Measurements from ENCODE around the gene DOK5. TPM values are rescaled to one million over a fixed set of nuclear protein-coding genes. Genes with fewer than 3 reads are reported as not detected.
"Not testable (repeated sequence)": the region's sequence is repeated elsewhere in the genome, so short reads cannot be mapped to it uniquely, and the experiment has no call there.

DOK5 gene
- total and polyA plus RNA-seq, 4 donors, result 0.37 to 3.1 (median 0.46) TPM

DNA sequence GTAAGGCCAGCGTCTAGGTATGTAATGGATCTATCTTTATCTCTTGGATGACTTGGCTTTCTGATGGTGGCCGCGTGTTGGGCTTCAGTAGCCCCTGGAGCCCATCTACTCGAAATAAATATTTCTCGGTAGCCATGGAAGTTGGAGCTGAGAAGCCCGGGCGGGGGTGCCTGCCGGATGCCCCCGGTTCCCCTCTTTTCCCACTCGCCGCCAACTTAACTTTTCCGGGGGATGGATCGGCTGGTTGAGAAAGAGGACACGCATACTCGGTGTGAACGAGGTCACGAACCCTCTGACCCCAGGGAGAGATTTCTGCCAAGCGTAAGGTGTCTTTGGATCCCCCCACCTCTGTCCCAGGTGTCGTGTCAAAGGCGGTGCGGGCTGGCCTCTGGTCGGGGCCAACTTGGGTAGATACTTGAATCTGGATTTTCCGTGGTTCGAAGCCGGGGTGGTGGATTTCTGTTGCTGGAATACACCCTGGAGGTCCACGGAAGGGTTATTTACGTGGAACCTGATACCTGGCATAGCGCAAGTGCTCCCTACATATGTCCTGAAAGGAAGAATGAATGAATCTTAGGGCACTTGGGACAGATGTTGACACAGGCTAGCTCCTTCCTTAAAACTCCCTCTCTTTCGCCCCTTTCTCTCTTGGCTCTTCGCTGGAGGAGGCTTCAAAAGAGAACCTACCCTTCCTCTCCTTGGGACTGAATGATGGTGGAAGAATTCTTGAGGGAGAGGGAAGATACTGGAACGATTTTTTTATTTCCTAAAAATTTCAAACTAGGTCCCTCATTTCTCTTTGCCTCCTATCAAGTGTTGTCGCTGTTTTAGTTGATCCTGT is 996 bp downstream of the DOK5 start:
- Histone ChIP-seq H3K9ac (ENCODE audit: insufficient read depth in 1 of 2, low read length in 2 of 2) (peak overlapping the region in 1 of 2 donors; percentile 49), H3K27ac (ENCODE audit: low read depth in 1 of 2, low read length in 1 of 2) (no peak overlapping the region), H3K9me3 (ENCODE audit: control insufficient read depth in 4 of 4, insufficient read depth in 3 of 4, low read length in 3 of 4) (peaks cover 0 to 2% (median 0%) of the 10 kb centered on the region in 4 donors), H3K4me3 (no peak overlapping the region), H3K27me3 (ENCODE audit: control insufficient read depth in 3 of 3, insufficient read depth in 3 of 3, low read length in 2 of 3) (peaks cover 8 to 27% (median 23%) of the 10 kb centered on the region in 3 donors), H3K4me1 (ENCODE audit: control insufficient read depth in 5 of 5, insufficient read depth in 5 of 5, low read length in 5 of 5) (peaks cover 0 to 11% (median 3%) of the 10 kb centered on the region in 5 donors), H3K36me3 (ENCODE audit: control insufficient read depth in 4 of 4, insufficient read depth in 4 of 4, low read length in 4 of 4) (no peaks in the 10 kb centered on the region)
- ATAC-seq (ENCODE audit: insufficient read depth, low FRiP score), result no peak
- 3 to 5% methylated on average over 31 to 32 of the region's 32 CpGs for WGBS, 2 donors
- TF ChIP-seq CTCF (IDR thresholded peaks at IDR 0.05; ENCODE audit: control extremely low read depth, extremely low read depth), result no peak
- peak; percentile 47 to 59 (median 56) for DNase-seq

- TF ChIP-seq CTCF (IDR thresholded peaks at IDR 0.05; ENCODE audit: control extremely low read depth, extremely low read depth), result no peak
- H3K9ac ChIP-seq (ENCODE audit: insufficient read depth in 1 of 2, low read length in 2 of 2), result no peak overlapping the region
- H3K4me1 ChIP-seq (ENCODE audit: control insufficient read depth in 5 of 5, insufficient read depth in 5 of 5, low read length in 5 of 5), result peaks cover 0 to 11% (median 3%) of the 10 kb centered on the region in 5 donors
- H3K27me3 ChIP-seq (ENCODE audit: control insufficient read depth in 3 of 3, insufficient read depth in 3 of 3, low read length in 2 of 3), result peaks cover 8 to 27% (median 23%) of the 10 kb centered on the region in 3 donors
- H3K36me3 ChIP-seq (ENCODE audit: control insufficient read depth in 4 of 4, insufficient read depth in 4 of 4, low read length in 4 of 4), result no peaks in the 10 kb centered on the region
- no peak overlapping the region for H3K27ac ChIP-seq (ENCODE audit: low read depth in 1 of 2, low read length in 1 of 2)
- no peak overlapping the region for H3K4me3 ChIP-seq
- DNase-seq (peak in 2 of 3 donors; percentile 16 to 29), ATAC-seq (ENCODE audit: insufficient read depth, low FRiP score) (no peak)
- peaks cover 0 to 2% (median 0%) of the 10 kb centered on the region in 4 donors for H3K9me3 ChIP-seq (ENCODE audit: control insufficient read depth in 4 of 4, insufficient read depth in 3 of 4, low read length in 3 of 4)
- 20 to 23% methylated on average over 3 of the region's 3 CpGs for WGBS, 2 donors
Measured at GRCh38 chr20:54477191-54477955, 2.0 kb downstream of the DOK5 start.

GRCh38 chr20:54479138-54479906 is 3.9 kb downstream of the DOK5 start:
- Histone ChIP-seq H3K9me3 (ENCODE audit: control insufficient read depth in 4 of 4, insufficient read depth in 3 of 4, low read length in 3 of 4) (peaks cover 0 to 2% (median 0%) of the 10 kb centered on the region in 4 donors), H3K4me1 (ENCODE audit: control insufficient read depth in 5 of 5, insufficient read depth in 5 of 5, low read length in 5 of 5) (peaks cover 0 to 11% (median 3%) of the 10 kb centered on the region in 5 donors), H3K27ac (ENCODE audit: low read depth in 1 of 2, low read length in 1 of 2) (no peak overlapping the region), H3K9ac (ENCODE audit: insufficient read depth in 1 of 2, low read length in 2 of 2) (no peak overlapping the region), H3K27me3 (ENCODE audit: control insufficient read depth in 3 of 3, insufficient read depth in 3 of 3, low read length in 2 of 3) (peaks cover 8 to 27% (median 23%) of the 10 kb centered on the region in 3 donors), H3K36me3 (ENCODE audit: control insufficient read depth in 4 of 4, insufficient read depth in 4 of 4, low read length in 4 of 4) (no peaks in the 10 kb centered on the region), H3K4me3 (no peak overlapping the region)
- TF ChIP-seq CTCF (IDR thresholded peaks at IDR 0.05; ENCODE audit: control extremely low read depth, extremely low read depth), result no peak
- WGBS, 2 donors, result 43 to 45% methylated on average over 9 of the region's 9 CpGs
- DNase-seq (no peak), ATAC-seq (ENCODE audit: insufficient read depth, low FRiP score) (no peak)

DNA sequence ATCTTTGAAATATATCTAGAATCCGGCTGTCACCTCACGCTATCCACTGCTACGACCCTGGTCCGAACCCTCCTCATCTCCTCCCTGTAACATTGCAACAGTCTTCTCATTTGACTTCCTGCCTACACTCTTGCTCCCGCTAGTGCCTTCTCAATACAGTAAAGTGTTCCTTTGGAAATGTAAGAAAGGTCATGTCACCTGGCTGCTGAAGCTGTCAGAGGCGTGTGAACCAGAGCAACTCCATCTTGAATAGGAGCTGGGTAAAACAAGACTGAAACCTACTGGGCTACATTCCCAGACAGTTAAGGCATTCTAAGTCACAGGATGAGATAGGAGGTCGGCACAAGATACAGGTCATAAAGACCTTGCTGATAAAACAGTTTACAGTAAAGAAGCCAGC is 4.5 kb downstream of the DOK5 start:
- not testable (repeated sequence) for DNase-seq; ATAC-seq (ENCODE audit: insufficient read depth, low FRiP score)
- 71 to 76% methylated on average over 7 of the region's 7 CpGs for WGBS, 2 donors

More for the DNA sequence above, 4.5 kb downstream of the DOK5 start:
- not testable (repeated sequence) for H3K36me3 ChIP-seq (ENCODE audit: control insufficient read depth in 4 of 4, insufficient read depth in 4 of 4, low read length in 4 of 4); H3K4me3 ChIP-seq; H3K9me3 ChIP-seq (ENCODE audit: control insufficient read depth in 4 of 4, insufficient read depth in 3 of 4, low read length in 3 of 4); H3K9ac ChIP-seq (ENCODE audit: insufficient read depth in 1 of 2, low read length in 2 of 2); H3K27ac ChIP-seq (ENCODE audit: low read depth in 1 of 2, low read length in 1 of 2)
- peaks cover 8 to 27% (median 23%) of the 10 kb centered on the region in 3 donors for H3K27me3 ChIP-seq (ENCODE audit: control insufficient read depth in 3 of 3, insufficient read depth in 3 of 3, low read length in 2 of 3)
- H3K4me1 ChIP-seq (ENCODE audit: control insufficient read depth in 5 of 5, insufficient read depth in 5 of 5, low read length in 5 of 5), result peaks cover 0 to 11% (median 3%) of the 10 kb centered on the region in 5 donors
